ENCODE data around the gene MSL3.

DNA sequence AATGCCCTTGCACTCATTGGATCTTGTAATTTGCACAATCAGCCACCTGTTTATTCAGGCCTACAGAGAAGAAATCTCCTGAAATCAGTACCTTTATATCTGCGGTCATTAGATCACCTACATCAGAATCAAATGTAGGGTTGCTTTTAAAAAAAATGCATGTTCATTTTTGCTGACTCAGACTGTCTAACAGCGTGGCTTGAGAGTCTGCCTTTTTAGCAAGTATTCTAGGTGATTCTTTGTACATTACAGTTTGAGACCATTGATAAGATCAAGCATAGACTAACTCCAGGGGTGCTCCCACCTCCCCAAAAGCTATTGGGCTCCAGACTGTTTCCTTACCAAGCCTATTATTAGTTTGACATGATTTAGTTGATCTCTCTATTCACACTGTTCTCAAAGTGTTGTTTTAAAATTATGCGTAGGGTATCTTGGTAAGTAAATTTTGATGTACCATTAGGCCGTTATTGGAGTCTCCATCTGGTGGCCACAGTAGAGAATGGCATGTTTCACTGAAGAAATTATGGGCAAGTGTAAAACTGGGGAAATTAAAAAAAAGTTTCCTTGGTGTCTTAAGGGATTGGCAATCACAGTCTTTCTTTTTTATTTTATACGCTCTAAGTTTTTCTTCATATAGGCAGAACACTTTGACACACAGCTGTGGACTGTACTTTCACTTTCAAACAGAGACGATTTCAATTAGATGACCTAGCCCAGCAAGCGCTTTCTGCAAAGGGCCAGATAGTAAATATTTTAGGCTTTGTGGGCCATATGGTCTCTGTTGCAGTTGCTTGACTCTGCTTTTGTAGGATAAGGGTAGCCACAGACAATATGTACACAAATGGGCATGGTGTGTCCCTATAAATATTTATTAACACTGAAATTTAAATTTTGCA is 33.7 kb upstream of the MSL3 start:
- TF ChIP-seq GPN1 (CRISPR knock-in tag; IDR thresholded peaks at IDR 0.05; ENCODE audit: borderline replicate concordance) = no peak
- no peak for TF ChIP-seq RXRA (CRISPR knock-in tag; IDR thresholded peaks at IDR 0.05)
- TF ChIP-seq PRMT3 (CRISPR knock-in tag; IDR thresholded peaks at IDR 0.05; ENCODE audit: borderline replicate concordance, low read depth) = no peak
- TF ChIP-seq ZBTB49 (CRISPR knock-in tag; IDR thresholded peaks at IDR 0.05; ENCODE audit: borderline replicate concordance) = no peak
- no peak for TF ChIP-seq ZNF644 (CRISPR knock-in tag; IDR thresholded peaks at IDR 0.05; ENCODE audit: low read depth)
